Uterus (tissue), 2 donors: ENCODE data around the gene TOPBP1.

Experiments used
- CTCF ChIP-seq, 4 experiments: fragments of 200-600 bp in 2 of 4; fragments of 450-650 bp in 2 of 4; sonication (generic) in 2 of 4; IDR thresholded peaks; one replicate each; pipeline ENCODE4 v1.5.1; 2016 to 2019; ENCODE audit warnings: antibody characterized with exemption in 4 of 4, mild to moderate bottlenecking in 2 of 4, moderate library complexity in 1 of 4
- POLR2A ChIP-seq, 2 donors: fragments of 450-650 bp; IDR thresholded peaks; one replicate each; pipeline ENCODE4 v1.6.1; 2016; ENCODE audit warnings: antibody characterized with exemption in 2 of 2, mild to moderate bottlenecking in 1 of 2, moderate library complexity in 1 of 2

- TF ChIP-seq CTCF (IDR thresholded peaks at IDR 0.05), result no peak
- TF ChIP-seq POLR2A (IDR thresholded peaks at IDR 0.05), result no peak
Measured at GRCh38 chr3:133627789-133628188, 34.0 kb downstream of the TOPBP1 start.
